HepG2 (cell line): ENCODE results near the gene PRR30. TPM values are rescaled to one million over a fixed set of nuclear protein-coding genes. Genes with fewer than 3 reads are reported as not detected.
A peak's percentile ranks its signal among the peaks of the same experiment; 100 is the strongest.

Experiments
- ATF1 ChIP-seq: IDR thresholded peaks from 2 replicates; pipeline ENCODE4 v1.6.1; 2016; ENCODE audit warnings: mild to moderate bottlenecking, control low read depth
- ATF7 ChIP-seq, 2 experiments: fragments of 450-650 bp in 1 of 2; sonication (generic) in 1 of 2; formaldehyde crosslinking in 1 of 2; IDR thresholded peaks; 2 replicates each; pipeline versions ENCODE4 v1.4.0 to v1.6.1; 2016 to 2020; ENCODE audit warnings: antibody characterized with exemption in 1 of 2, mild to moderate bottlenecking in 1 of 2, missing genetic modification reagents in 1 of 2
- EHMT2 ChIP-seq: fragments of 200-600 bp; sonication (generic); IDR thresholded peaks from 2 replicates; pipeline ENCODE4 v1.7.0; 2017; ENCODE audit warnings: antibody characterized with exemption, low read depth, low read length, borderline replicate concordance
- GFI1 ChIP-seq: sonication (generic); formaldehyde crosslinking; IDR thresholded peaks from 2 replicates; pipeline ENCODE4 v1.5.0; 2020; ENCODE audit warnings: missing genetic modification reagents, mild to moderate bottlenecking, borderline replicate concordance
- GZF1 ChIP-seq: sonication (generic); formaldehyde crosslinking; IDR thresholded peaks from 2 replicates; pipeline ENCODE4 v1.5.1; 2020; ENCODE audit warnings: mild to moderate bottlenecking, missing genetic modification reagents
- IRF2 ChIP-seq: IDR thresholded peaks from 2 replicates; pipeline ENCODE4 v1.6.1; 2018; ENCODE audit warnings: missing genetic modification reagents, missing compliant biosample characterization
- MEIS1 ChIP-seq: sonication (generic); formaldehyde crosslinking; IDR thresholded peaks from 2 replicates; pipeline ENCODE4 v1.9.0; 2021; ENCODE audit warnings: mild to moderate bottlenecking, missing genetic modification reagents, moderate library complexity, borderline replicate concordance
- TAF1 ChIP-seq: sonication (generic); formaldehyde crosslinking; IDR thresholded peaks from 2 replicates; pipeline ENCODE4 v1.4.0; 2020; ENCODE audit warnings: missing genetic modification reagents
- TEAD2 ChIP-seq: sonication (generic); formaldehyde crosslinking; IDR thresholded peaks from 2 replicates; pipeline ENCODE4 v1.9.0; 2021; ENCODE audit warnings: missing genetic modification reagents
- ZBTB20 ChIP-seq: sonication (generic); formaldehyde crosslinking; IDR thresholded peaks from 2 replicates; pipeline ENCODE4 v1.8.1; 2023; ENCODE audit warnings: missing genetic modification reagents, low read depth, mild to moderate bottlenecking, borderline replicate concordance
- ZMYM2 ChIP-seq: sonication (generic); formaldehyde crosslinking; IDR thresholded peaks from 2 replicates; pipeline ENCODE4 v1.8.0; 2022; ENCODE audit warnings: mild to moderate bottlenecking, missing genetic modification reagents
- ZNF7 ChIP-seq: IDR thresholded peaks from 2 replicates; pipeline ENCODE4 v1.6.1; 2016; ENCODE audit warnings: missing biosample characterization, missing genetic modification reagents
- ZNF747 ChIP-seq: sonication (generic); formaldehyde crosslinking; IDR thresholded peaks from 2 replicates; pipeline ENCODE4 v1.8.1; 2023; ENCODE audit warnings: missing genetic modification reagents, mild to moderate bottlenecking, borderline replicate concordance
- ZNF883 ChIP-seq: sonication (generic); formaldehyde crosslinking; IDR thresholded peaks from 2 replicates; pipeline ENCODE4 v1.5.1; 2020; ENCODE audit warnings: mild to moderate bottlenecking, missing genetic modification reagents; ENCODE audit errors: not compliant biosample characterization
- polyA plus RNA-seq, 8 experiments: library from polyadenylated mRNA; depleted of rRNA in 3 of 8; stranded (reverse) in 7 of 8; unstranded in 1 of 8; fragments of >200 nt; fragmentation: Illumina TruSeq in 4 of 8; extraction: Trizol in 4 of 8; gene quantifications; 2 replicates each; pipeline versions ENCODE4 v1.2.1 to v1.2.3, GENCODE V29; 2011 to 2016; ENCODE audit warnings: low read depth in 4 of 8, missing spikeins in 1 of 8, mixed read lengths in 1 of 8; ENCODE audit not compliant: insufficient read depth in 1 of 8
- total RNA-seq, 5 experiments: library from RNA; depleted of rRNA; stranded (reverse); fragments of >200 nt; fragmentation: Illumina TruSeq; extraction: Trizol; gene quantifications; 2 replicates each; pipeline ENCODE4 v1.2.3, GENCODE V29; 2016; ENCODE audit warnings: low read depth in 1 of 5
- TF ChIP-seq, protein P1 (sequence below): sonication (generic); formaldehyde crosslinking; IDR thresholded peaks from 2 replicates; pipeline ENCODE4 v1.5.1; 2020; ENCODE audit warnings: mild to moderate bottlenecking, missing genetic modification reagents, moderate library complexity
- TF ChIP-seq, protein P2 (sequence below): IDR thresholded peaks from 2 replicates; pipeline ENCODE4 v1.6.1; 2016; ENCODE audit warnings: mild to moderate bottlenecking
- TF ChIP-seq, protein P3 (sequence below): sonication (generic); formaldehyde crosslinking; IDR thresholded peaks from 2 replicates; pipeline ENCODE4 v1.8.0; 2022; ENCODE audit warnings: mild to moderate bottlenecking, missing genetic modification reagents
- TF ChIP-seq, protein P4 (sequence below): sonication (generic); formaldehyde crosslinking; IDR thresholded peaks from 2 replicates; pipeline ENCODE4 v1.5.1; 2020; ENCODE audit warnings: missing genetic modification reagents, mild to moderate bottlenecking, borderline replicate concordance

Gene PRR30
- total and polyA plus RNA-seq, 2 of the 13 experiments (the other 11 are each of a cell fraction or from before 2014, with no cell fraction given): not detected

DNA sequence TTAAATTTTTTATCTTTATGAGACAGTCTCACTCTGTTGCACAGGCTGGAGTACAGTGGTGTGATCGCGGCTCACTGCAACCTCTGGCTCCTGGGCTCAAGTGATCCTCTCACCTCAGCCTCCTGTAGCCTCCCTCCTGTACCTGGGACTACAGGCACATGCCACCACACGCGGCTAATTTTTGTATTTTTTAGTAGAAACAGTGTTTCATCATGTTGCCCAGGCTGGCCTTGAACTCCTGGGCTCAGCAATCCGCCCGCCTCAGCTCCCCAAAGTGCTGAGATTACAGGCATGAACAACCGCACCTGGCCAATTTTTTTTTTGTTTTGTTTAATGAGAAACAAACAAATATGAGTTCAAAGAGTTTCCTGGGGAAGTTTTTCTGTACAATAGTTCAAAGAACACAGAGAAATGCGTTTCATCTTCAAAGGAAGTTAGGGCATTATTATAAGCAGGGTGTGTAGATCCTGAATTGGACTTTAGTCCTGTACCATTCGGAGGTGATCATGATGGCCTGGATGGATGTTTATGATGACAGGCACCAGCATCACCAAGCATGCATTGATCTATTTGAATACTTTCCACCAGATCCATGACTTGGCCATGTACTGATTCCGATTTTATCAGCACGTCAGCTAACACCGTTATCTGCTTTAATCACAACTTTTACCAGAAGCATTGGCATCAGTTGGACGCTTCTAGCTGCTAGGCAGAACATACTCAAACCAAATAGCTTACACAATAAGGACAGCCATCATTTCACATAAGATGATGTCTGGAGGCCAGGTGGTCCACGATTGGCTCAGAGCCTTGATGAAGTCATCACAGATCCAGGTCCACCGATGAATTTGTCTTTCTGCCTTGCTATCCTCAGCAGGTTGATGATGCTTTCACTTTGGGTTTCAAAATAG is 38.5 kb upstream of the PRR30 start (continued):
- TF ChIP-seq EHMT2 (peak; percentile 94), ZNF7 (CRISPR knock-in tag) (peak; percentile 86), ATF1 (CRISPR knock-in tag) (peak; percentile 82; the same call in 1 of the 2 replicates), ZNF883 (peak; percentile 53), GZF1 (CRISPR knock-in tag) (peak; percentile 30; the same call in 1 of the 2 replicates), MEIS1 (peak; percentile 92; the same call in 1 of the 2 replicates), GFI1 (CRISPR knock-in tag) (peak; percentile 98), ZNF747 (CRISPR knock-in tag) (peak; percentile 78; the same call in 1 of the 2 replicates), ATF7 (IDR thresholded peaks at IDR 0.05) (peak; percentile 37), ATF7 (CRISPR knock-in tag; IDR thresholded peaks at IDR 0.05) (peak; percentile 71; the same call in 1 of the 2 replicates), IRF2 (CRISPR knock-in tag) (peak; percentile 29; the same call in 1 of the 2 replicates), ZMYM2 (peak; percentile 99), TEAD2 (no peak), TAF1 (CRISPR knock-in tag) (no peak), ZBTB20 (CRISPR knock-in tag) (peak; percentile 95)
- TF ChIP-seq, protein P1, sequence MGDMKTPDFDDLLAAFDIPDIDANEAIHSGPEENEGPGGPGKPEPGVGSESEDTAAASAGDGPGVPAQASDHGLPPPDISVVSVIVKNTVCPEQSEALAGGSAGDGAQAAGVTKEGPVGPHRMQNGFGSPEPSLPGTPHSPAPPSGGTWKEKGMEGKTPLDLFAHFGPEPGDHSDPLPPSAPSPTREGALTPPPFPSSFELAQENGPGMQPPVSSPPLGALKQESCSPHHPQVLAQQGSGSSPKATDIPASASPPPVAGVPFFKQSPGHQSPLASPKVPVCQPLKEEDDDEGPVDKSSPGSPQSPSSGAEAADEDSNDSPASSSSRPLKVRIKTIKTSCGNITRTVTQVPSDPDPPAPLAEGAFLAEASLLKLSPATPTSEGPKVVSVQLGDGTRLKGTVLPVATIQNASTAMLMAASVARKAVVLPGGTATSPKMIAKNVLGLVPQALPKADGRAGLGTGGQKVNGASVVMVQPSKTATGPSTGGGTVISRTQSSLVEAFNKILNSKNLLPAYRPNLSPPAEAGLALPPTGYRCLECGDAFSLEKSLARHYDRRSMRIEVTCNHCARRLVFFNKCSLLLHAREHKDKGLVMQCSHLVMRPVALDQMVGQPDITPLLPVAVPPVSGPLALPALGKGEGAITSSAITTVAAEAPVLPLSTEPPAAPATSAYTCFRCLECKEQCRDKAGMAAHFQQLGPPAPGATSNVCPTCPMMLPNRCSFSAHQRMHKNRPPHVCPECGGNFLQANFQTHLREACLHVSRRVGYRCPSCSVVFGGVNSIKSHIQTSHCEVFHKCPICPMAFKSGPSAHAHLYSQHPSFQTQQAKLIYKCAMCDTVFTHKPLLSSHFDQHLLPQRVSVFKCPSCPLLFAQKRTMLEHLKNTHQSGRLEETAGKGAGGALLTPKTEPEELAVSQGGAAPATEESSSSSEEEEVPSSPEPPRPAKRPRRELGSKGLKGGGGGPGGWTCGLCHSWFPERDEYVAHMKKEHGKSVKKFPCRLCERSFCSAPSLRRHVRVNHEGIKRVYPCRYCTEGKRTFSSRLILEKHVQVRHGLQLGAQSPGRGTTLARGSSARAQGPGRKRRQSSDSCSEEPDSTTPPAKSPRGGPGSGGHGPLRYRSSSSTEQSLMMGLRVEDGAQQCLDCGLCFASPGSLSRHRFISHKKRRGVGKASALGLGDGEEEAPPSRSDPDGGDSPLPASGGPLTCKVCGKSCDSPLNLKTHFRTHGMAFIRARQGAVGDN (CRISPR knock-in tag): peak; percentile 95
- TF ChIP-seq, protein P2, sequence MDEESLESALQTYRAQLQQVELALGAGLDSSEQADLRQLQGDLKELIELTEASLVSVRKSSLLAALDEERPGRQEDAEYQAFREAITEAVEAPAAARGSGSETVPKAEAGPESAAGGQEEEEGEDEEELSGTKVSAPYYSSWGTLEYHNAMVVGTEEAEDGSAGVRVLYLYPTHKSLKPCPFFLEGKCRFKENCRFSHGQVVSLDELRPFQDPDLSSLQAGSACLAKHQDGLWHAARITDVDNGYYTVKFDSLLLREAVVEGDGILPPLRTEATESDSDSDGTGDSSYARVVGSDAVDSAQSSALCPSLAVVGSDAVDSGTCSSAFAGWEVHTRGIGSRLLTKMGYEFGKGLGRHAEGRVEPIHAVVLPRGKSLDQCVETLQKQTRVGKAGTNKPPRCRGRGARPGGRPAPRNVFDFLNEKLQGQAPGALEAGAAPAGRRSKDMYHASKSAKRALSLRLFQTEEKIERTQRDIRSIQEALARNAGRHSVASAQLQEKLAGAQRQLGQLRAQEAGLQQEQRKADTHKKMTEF (CRISPR knock-in tag): peak; percentile 100
- TF ChIP-seq, protein P3, sequence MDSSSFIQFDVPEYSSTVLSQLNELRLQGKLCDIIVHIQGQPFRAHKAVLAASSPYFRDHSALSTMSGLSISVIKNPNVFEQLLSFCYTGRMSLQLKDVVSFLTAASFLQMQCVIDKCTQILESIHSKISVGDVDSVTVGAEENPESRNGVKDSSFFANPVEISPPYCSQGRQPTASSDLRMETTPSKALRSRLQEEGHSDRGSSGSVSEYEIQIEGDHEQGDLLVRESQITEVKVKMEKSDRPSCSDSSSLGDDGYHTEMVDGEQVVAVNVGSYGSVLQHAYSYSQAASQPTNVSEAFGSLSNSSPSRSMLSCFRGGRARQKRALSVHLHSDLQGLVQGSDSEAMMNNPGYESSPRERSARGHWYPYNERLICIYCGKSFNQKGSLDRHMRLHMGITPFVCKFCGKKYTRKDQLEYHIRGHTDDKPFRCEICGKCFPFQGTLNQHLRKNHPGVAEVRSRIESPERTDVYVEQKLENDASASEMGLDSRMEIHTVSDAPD: peak; percentile 96
- TF ChIP-seq, protein P4, sequence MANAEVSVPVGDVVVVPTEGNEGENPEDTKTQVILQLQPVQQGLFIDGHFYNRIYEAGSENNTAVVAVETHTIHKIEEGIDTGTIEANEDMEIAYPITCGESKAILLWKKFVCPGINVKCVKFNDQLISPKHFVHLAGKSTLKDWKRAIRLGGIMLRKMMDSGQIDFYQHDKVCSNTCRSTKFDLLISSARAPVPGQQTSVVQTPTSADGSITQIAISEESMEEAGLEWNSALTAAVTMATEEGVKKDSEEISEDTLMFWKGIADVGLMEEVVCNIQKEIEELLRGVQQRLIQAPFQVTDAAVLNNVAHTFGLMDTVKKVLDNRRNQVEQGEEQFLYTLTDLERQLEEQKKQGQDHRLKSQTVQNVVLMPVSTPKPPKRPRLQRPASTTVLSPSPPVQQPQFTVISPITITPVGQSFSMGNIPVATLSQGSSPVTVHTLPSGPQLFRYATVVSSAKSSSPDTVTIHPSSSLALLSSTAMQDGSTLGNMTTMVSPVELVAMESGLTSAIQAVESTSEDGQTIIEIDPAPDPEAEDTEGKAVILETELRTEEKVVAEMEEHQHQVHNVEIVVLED: peak; percentile 56; the same call in 1 of the 2 replicates
